GM18520 (cell line): ENCODE results near the gene DOK3.

ENCODE experiments used
- ATAC-seq: cut with Tn5 transposase; IDR thresholded peaks from one replicate; pipeline ENCODE4 v1.9.1; 2021; ENCODE audit not compliant: unreplicated experiment

Gene DOK3

GRCh38 chr5:177513500-177513899 is 3.9 kb upstream of the DOK3 start:
- no peak for ATAC-seq

- no peak for ATAC-seq
Observed at GRCh38 chr5:177512736-177513380, 3.2 kb upstream of the DOK3 start.

- ATAC-seq, result no peak
Observed at GRCh38 chr5:177511796-177512675, 2.4 kb upstream of the DOK3 start.

DNA sequence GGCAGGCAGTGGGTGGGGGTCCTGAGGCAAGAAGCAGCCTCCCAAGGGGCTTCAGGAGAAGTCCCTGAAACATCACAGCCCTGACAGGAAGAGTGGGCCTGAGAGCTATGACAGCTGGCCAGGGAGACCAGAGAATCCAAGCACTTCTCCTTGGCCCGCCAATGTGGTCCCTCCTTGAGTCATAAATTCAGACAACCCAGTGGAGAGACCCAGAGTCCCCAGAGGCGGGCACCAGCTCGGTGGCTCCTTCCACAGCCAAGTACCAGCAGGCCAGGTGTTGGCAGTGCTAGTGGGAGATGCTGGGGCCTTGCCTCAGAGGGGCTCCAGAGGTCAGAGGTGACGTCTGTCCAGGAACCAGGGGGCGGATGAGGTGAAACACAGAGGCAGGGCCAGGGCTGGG is 1.6 kb upstream of the DOK3 start:
- ATAC-seq, result no peak

DNA sequence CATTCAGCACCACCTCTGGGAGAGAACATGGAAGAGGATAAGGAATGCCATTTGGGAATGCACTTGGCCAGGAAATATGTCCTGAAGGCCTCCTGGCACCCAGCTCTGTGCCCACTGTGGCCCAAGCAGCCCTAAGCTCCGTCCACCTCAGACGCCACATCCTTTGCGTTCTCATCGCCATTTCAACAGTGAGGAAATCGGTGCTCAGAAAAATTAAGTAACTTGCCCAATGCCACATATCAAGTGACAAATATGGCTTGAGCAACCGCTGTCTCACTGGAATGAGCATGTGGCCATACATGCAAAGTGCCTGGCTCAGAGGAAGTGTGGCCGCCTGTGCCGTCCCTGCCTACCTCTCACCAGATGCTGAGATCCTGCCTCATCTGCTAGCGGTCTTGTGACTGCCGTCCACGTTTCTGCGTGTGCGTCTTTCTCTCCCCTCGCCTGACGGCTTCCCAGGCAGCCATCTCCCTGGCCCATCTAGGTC is 984 bp upstream of the DOK3 start:
- ATAC-seq, result no peak

GRCh38 chr5:177509991-177510566 is 453 bp upstream of the DOK3 start:
- no peak for ATAC-seq

- no peak for ATAC-seq
Observed at GRCh38 chr5:177508837-177509236, 789 bp downstream of the DOK3 start.

DNA sequence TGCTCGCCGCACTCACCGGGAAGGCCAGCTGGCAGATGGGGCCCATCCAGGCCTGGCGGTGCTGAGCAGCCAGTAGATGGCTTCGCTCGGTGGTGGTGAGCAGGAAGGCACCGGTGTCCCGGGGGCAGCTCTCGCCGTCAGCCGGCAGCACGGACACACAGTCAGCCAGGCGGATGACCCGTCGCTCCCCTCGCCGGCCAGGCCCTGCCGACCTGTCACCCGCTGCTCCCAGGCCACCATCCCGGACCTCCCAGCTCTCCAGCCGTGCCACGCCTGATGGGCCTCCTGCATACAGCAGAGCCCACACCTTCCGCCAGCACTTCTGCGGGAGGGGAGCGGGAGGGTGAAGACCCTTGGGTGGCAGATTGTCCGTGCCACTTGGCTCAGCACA is 1.4 kb downstream of the DOK3 start:
- no peak for ATAC-seq

- ATAC-seq, result no peak
Observed at GRCh38 chr5:177507596-177508220, 1.9 kb downstream of the DOK3 start.

- ATAC-seq, result no peak
Observed at GRCh38 chr5:177507165-177507564, 2.5 kb downstream of the DOK3 start.

GRCh38 chr5:177505075-177505474 is 4.6 kb downstream of the DOK3 start:
- no peak for ATAC-seq

- ATAC-seq, result no peak
Observed at GRCh38 chr5:177504086-177505056, 5.3 kb downstream of the DOK3 start.

DNA sequence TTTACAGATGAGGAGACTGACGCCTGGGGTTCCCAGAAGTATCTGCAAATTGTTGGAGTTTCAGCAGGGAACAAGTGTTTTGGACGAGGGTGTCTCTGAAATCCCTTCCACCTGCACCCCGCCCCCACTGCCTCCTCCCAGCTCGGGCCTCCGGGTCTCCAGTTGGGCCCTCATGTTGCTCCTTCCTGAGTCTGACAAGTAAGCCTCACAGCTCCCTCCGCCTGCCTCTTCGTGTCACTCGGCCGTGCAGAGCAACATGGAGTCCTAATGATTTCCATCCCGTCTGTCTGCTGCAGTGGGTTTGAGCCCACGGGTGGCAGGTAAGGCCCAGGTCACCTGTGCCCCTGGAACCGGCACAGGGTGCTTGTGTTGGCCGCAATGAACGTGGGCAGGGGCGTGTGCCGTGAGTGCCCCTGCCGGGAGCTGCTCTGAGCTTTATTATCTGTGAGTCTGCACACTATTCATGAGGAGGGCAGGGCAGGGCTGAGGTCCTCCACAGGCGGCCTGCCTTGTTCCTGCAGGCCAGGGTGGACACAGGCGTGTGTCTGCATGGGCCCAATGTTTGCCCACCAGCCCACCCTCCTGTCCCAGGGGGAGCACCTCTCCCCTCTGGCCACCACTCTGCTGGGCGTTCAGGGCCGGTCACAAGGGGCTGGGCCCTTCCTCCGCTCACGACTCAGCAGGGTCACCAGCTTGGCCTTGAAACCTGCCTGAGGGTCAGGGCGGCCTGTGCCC is 6.1 kb downstream of the DOK3 start:
- no peak for ATAC-seq

DNA sequence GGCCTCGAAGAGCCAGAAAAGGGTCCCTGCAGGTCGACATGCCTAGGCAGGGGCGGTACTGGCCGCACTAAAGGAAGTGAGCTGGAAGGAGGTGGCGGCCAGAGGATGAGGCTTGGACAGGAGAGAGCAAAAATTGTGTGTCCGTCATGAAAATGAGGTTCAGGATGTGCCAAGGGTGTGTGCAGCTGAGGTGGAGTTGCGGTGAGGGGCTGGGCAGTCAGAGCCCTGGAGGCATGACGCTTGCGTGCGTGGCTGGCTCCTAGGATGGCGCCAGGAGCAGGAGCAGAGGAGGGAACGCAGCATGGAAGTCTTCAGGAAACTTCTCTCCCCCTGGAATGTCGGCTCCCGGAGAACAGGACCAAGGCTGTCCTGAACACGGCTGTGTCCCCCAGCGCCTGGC is 6.7 kb downstream of the DOK3 start:
- no peak for ATAC-seq

DNA sequence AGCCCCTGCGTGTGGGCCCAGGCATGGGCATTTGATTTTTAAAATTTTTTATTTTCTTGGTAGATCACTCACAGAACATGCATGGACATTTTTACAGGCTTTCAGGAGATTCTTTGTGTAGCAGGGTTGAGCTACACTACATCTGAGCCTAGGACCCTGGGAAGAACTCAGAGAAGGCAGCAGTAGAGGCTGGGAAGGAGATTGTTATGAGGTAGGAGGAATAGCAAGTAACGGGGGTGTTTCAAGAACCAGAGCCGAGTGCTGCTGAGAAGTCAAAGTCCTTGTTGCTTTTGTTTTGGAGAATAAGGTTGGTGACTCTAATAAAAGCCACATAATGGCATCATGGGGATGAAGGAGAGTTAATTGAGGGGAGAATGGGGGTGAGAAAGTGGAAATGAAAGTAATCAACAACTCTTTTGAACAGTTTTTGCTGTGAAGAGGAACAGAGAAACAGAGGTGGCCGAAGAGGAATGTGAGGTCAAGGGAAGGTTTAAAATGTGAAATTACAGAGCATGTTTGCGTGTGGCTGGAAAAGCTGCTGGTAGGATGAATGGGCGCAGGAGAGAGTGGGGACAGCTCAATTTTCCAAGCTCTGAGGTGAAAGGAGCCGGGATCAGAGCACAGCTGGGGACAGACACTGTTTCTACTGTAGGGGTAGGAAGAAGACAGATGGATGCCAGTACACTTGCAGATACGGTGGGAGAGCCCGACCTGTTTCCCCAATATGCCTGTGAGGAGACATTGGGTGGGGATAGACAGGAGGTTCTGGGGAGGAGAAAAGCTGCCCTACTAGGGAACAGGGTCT is 7.5 kb downstream of the DOK3 start:
- ATAC-seq, result no peak

GRCh38 chr5:177500685-177501522 is 8.7 kb downstream of the DOK3 start:
- no peak for ATAC-seq

- ATAC-seq, result no peak
Observed at GRCh38 chr5:177499842-177500241, 9.8 kb downstream of the DOK3 start.
